Measurements from ENCODE around the gene CAPN1.

Gene CAPN1

DNA sequence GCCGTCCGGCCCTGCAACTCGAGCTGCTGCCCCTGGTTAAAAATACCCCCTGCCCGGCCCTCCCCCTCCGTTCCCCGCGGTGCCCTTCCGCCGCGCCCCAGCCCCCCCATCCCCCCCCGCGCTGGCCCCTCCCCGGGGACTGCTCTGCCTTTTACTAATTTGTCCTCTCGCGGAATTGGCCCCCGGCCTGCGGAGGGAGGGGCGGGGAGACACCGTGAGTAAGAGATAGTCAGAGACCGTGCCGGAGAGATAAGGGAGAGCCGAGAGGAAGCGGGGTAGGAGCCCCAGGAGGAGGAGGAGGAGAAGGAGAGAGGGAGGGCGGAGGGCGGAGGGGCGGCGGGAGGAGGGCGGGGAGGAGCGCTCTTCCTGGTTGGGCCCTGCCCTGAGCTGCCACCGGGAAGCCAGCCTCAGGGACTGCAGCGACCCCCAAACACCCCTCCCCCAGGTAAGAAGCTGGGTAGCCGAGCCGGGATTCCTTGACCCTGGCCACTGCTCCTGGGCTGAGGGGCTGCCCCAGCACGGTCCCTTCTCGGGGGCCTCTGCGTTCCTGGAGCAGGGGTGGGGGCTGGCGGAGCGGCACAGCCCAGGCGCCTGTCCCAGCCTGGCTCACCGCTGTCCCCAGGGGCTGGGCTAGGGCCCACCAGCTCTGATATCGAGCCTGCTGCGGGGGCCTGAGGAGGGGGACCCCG lies at the start of gene CAPN1:
Gene CAPN1 (plus strand): TSS at position 360 of the 689 bp plus-strand sequence. CDS start 774 bp downstream, outside the sequence.
- TF ChIP-seq, protein P1, sequence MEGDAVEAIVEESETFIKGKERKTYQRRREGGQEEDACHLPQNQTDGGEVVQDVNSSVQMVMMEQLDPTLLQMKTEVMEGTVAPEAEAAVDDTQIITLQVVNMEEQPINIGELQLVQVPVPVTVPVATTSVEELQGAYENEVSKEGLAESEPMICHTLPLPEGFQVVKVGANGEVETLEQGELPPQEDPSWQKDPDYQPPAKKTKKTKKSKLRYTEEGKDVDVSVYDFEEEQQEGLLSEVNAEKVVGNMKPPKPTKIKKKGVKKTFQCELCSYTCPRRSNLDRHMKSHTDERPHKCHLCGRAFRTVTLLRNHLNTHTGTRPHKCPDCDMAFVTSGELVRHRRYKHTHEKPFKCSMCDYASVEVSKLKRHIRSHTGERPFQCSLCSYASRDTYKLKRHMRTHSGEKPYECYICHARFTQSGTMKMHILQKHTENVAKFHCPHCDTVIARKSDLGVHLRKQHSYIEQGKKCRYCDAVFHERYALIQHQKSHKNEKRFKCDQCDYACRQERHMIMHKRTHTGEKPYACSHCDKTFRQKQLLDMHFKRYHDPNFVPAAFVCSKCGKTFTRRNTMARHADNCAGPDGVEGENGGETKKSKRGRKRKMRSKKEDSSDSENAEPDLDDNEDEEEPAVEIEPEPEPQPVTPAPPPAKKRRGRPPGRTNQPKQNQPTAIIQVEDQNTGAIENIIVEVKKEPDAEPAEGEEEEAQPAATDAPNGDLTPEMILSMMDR (IDR thresholded peaks at IDR 0.05) = no peak

DNA sequence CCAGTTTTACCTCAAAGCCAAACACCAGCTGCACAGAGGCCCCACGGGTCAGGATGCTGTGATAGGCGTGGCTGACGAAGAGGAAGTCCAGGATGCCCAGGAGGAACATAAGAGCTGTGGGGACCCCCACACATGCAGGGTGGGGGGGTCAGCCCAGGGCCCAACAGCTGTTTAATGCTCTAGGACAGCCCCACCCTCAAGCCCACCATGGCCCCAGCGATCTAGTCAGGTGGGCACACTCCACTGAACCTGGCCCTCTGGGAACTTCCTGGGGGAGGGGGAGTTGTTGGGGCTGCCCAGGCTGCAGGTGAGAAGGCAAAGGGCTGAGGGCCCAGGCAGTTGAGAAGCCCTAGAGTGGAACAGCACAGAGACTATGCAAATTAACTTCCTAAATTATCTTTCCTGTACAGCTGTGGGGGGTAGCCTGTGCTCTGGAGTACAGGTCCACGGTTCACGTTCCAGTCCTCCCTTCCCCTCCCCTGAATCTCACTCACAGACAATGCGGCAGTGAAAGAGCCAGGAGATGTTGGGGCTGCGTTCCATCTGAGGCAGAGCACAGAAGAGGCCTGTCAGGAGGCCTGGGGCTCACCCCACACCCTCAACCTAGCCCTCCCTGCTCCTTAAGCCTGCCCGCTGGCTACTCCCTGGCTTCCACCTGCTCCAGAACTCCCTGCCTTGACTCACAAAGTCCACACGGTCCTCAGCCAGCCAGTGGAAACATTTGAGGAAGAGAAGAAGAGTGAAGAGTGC lies 49.3 kb upstream of the CAPN1 start:
- TF ChIP-seq, protein P1 (IDR thresholded peaks at IDR 0.05) = no peak

DNA sequence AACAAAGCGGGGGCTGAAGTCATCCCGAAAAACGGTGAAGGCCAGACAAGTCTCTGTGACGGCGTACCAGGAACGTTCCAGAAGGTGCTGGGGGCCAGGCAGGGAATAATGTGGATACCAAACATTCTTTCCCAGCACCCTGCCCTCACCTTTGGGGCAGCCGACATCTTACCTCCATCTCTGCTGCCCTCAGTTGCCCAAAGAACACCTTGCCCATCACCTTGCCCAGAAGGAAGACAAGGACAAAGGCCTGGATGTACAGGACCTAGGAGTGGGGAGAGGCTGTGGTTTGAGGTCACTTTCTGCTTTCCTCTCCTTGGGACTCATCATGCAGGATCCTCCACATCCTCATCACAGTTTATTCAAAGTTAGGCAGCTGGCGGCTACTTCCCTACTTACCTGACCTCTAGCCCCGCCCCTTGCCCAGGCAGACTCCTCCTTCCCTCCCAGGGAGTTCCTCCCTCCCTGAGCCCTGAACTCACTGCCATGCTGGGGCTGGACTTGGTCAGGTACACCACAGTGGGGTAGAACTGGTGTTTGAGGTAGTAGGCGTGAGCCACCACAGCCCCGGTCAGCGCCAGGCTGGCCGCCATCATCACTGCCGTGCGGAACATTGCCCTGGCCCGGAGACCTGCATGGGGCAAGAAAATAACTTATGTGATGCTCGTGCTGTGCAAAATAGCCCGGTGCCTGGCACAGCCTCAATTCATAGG lies 48.6 kb upstream of the CAPN1 start:
- TF ChIP-seq, protein P1 (IDR thresholded peaks at IDR 0.05) = no peak

DNA sequence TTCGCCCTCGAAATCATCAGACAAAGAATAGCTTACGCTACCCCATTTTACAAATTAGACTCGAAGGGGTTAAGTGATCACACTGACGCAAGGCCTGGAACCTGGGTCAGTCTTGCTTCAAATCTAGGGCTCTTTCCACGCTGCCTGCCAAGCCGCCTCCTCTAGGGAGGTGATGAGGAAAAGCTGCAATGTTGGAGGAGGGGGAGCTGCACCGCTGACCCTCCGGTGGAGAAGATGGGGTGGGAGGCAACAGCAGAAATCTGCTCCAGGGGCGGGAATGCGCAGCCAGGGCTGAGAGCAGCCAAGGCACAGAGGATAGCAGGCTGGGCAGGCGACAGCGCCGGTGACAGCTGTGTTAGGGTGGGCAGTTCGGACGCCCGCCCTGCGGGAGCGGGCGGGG lies 48.0 kb upstream of the CAPN1 start:
- TF ChIP-seq, protein P1 (IDR thresholded peaks at IDR 0.05) = no peak

DNA sequence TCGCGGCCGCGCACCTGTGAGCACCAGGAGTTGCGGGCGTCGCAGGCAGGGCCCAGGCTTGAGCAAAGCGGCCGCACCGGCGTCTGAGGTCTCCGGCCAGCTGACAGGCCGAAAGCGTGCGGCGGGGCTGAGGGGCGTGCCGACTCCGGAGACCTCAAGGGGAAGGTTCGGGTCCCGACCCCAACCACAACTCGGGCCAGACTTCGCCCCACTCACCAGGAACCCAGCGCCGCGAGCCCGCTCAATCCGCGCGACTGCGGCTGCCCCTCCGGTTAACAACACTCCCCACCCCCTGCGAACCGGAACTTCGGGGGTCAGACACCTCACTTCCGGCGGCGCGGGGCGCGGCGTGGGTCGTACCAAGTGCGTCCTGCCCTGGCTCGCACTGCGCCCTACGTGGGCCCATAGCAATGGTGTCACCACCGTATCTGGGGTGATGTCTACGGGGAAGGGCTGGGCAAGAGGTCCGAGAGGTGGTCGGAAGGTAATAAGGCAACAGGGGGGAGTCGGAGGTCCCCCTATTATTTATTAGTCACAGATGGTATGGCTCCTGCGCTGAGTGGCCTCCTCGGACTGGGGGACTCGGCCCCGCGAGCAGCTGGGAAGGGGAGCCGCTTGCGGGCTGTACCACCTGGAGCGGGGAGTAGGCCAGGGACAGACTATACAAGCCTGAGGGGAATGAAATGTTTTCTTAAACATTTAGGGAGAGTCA lies 47.3 kb upstream of the CAPN1 start, which contains the start of gene SYVN1:
Gene SYVN1 (minus strand): TSS at position 280 of the 712 bp plus-strand sequence. CDS start 918 bp downstream, outside the sequence.
- TF ChIP-seq, protein P1 (IDR thresholded peaks at IDR 0.05) = no peak

DNA sequence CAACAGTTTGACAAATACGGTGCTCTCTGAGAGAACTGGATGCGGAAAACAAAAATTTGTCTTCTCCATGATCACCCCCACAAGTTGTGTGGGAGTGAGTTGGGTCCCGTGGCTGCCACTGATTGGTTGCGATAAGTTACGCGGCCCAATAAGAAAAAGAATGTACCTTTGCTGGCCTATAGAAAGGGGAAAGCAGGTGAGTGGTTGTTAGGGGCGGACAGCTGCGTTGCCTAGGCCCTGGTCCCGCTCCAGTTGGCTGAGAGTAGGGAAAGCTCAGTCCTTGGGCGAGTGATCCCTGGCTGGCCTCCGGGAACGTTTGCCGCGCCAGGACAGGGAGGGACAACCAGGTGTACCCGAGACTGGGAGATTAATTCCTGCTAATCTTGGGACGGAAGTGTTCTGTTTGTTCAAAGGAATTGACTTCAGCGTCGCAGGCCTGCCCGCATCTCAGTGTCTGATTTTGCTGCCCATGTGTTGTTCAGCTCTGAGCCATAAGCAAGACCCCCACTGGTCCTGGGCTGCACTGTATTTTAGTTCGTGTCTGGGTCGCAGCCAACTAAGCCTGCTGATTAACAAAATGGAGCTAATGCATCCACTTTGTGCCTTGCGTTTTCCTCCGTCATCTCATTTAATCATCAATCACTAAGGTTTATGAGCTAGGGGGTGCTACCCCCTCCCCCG lies 46.6 kb upstream of the CAPN1 start:
- TF ChIP-seq, protein P1 (IDR thresholded peaks at IDR 0.05) = no peak
